Measurements from ENCODE around the gene NNMT. TPM values are rescaled to one million over a fixed set of nuclear protein-coding genes. Genes with fewer than 3 reads are reported as not detected.

The NNMT gene
- total and polyA plus RNA-seq, 2 donors (not counting 1 experiment from before 2014, with no cell fraction given) = 156 to 639 TPM

GRCh38 chr11:114290503-114291235 lies 5.5 kb upstream of the NNMT start:
- Histone ChIP-seq H3K79me2 (ENCODE audit: control insufficient read depth, insufficient read depth, low read length) (no peaks in the 10 kb centered on the region), H3K27me3 (ENCODE audit: control insufficient read depth, insufficient read depth, low read length) (no peaks in the 10 kb centered on the region), H3K9me3 (ENCODE audit: control insufficient read depth, insufficient read depth, low read depth, low read length) (no peaks in the 10 kb centered on the region), H3K4me3 (replicated peaks in 1 of 4; ENCODE audit: control extremely low read depth in 1 of 4, insufficient read depth in 1 of 4, low read depth in 3 of 4, low read length in 4 of 4) (peak overlapping the region in 1 of 4 experiments; percentile 41), H4K20me1 (ENCODE audit: control insufficient read depth, extremely low read depth, insufficient read depth, low read length) (no peaks in the 10 kb centered on the region), H3K9ac (ENCODE audit: insufficient read depth, low read length) (no peak overlapping the region), H3K27ac (ENCODE audit: insufficient read depth, low read length) (peak overlapping the region; percentile 53), H3K4me1 (ENCODE audit: control insufficient read depth, extremely low read depth, insufficient read depth, low read length) (peaks cover 10% of the 10 kb centered on the region), H2AFZ (ENCODE audit: low read length) (no peak overlapping the region), H3K36me3 (ENCODE audit: control insufficient read depth, insufficient read depth, low read length) (no peaks in the 10 kb centered on the region), H3K4me2 (ENCODE audit: extremely low read depth, insufficient read depth, low read length) (peak overlapping the region; percentile 60)
- TF ChIP-seq CTCF (conservative IDR thresholded peaks at IDR 0.05 in 1 of 2, IDR thresholded peaks at IDR 0.05 in 1 of 2; ENCODE audit: low read depth in 1 of 2, low read length in 2 of 2) (no peak), EZH2 (IDR thresholded peaks at IDR 0.05; ENCODE audit: low read length, missing control alignments) (no peak)
- DNase-seq (ENCODE audit: low read depth in 2 of 2) = peak in 1 of 2 donors; percentile 85

GRCh38 chr11:114291381-114291780 lies 4.8 kb upstream of the NNMT start:
- no peaks in the 10 kb centered on the region for H3K36me3 ChIP-seq (ENCODE audit: control insufficient read depth, insufficient read depth, low read length)
- peak overlapping the region in 3 of 4 experiments; percentile 19 to 46 (median 41) for H3K4me3 ChIP-seq (replicated peaks in 1 of 4; ENCODE audit: control extremely low read depth in 1 of 4, insufficient read depth in 1 of 4, low read depth in 3 of 4, low read length in 4 of 4)
- H3K27me3 ChIP-seq (ENCODE audit: control insufficient read depth, insufficient read depth, low read length) = no peaks in the 10 kb centered on the region
- no peak overlapping the region for H2AFZ ChIP-seq (ENCODE audit: low read length)
- no peaks in the 10 kb centered on the region for H3K79me2 ChIP-seq (ENCODE audit: control insufficient read depth, insufficient read depth, low read length)
- peak overlapping the region; percentile 75 for H3K4me2 ChIP-seq (ENCODE audit: extremely low read depth, insufficient read depth, low read length)
- H3K9ac ChIP-seq (ENCODE audit: insufficient read depth, low read length) = peak overlapping the region; percentile 11
- H3K27ac ChIP-seq (ENCODE audit: insufficient read depth, low read length) = peak overlapping the region; percentile 53
- no peaks in the 10 kb centered on the region for H4K20me1 ChIP-seq (ENCODE audit: control insufficient read depth, extremely low read depth, insufficient read depth, low read length)
- H3K4me1 ChIP-seq (ENCODE audit: control insufficient read depth, extremely low read depth, insufficient read depth, low read length) = peaks cover 10% of the 10 kb centered on the region
- TF ChIP-seq CTCF (conservative IDR thresholded peaks at IDR 0.05 in 1 of 2, IDR thresholded peaks at IDR 0.05 in 1 of 2; ENCODE audit: low read depth in 1 of 2, low read length in 2 of 2) = no peak
- TF ChIP-seq EZH2 (IDR thresholded peaks at IDR 0.05; ENCODE audit: low read length, missing control alignments) = no peak
- DNase-seq (ENCODE audit: low read depth in 2 of 2) = peak in 1 of 2 donors; percentile 95
- H3K9me3 ChIP-seq (ENCODE audit: control insufficient read depth, insufficient read depth, low read depth, low read length) = no peaks in the 10 kb centered on the region

DNA sequence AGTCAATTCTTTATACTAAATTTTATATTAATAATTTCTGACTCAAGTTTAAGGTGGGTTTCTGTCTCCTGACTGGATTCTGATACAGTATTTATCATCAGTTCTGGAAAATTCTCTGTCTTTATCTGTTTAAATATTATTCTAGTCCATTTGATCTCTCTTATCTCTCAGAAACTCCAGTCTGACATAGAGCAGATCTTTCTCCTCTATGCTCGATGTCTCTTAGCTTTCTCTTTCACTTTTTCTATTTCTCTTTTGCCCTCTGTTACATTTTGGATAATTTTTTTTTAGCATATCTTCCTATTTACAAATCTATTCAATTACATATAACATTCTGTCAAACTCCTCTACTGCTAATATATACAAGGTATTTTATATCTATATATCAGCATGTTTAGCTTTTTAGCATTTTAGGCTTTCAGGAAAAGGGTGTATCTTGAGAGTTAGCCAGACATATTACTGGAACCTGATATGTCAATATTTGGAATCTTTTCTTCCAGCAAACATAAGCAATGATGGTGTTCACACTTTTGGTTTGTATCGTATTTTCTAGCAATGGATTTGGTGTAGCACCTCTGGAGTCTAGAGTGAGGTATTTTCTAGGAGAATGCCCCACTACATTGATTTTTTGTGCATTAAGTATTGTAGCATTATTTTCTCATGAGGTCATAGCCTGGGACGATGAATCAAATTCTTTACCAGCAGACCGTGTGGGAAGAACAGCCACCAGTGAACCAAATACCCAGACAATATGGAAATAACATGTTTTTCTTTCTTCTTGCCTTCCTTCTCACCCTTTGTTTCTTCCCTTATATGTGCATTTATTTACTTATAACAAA lies 4.1 kb upstream of the NNMT start:
- H4K20me1 ChIP-seq (ENCODE audit: control insufficient read depth, extremely low read depth, insufficient read depth, low read length) = no peaks in the 10 kb centered on the region

More for the DNA sequence above, 4.1 kb upstream of the NNMT start:
- TF ChIP-seq CTCF (conservative IDR thresholded peaks at IDR 0.05 in 1 of 2, IDR thresholded peaks at IDR 0.05 in 1 of 2; ENCODE audit: low read depth in 1 of 2, low read length in 2 of 2) = no peak
- no peak for TF ChIP-seq EZH2 (IDR thresholded peaks at IDR 0.05; ENCODE audit: low read length, missing control alignments)
- H3K27me3 ChIP-seq (ENCODE audit: control insufficient read depth, insufficient read depth, low read length) = no peaks in the 10 kb centered on the region
- H3K4me3 ChIP-seq (replicated peaks in 1 of 4; ENCODE audit: control extremely low read depth in 1 of 4, insufficient read depth in 1 of 4, low read depth in 3 of 4, low read length in 4 of 4) = peak overlapping the region in 3 of 4 experiments; percentile 20 to 46 (median 41)
- no peak overlapping the region for H2AFZ ChIP-seq (ENCODE audit: low read length)
- no peaks in the 10 kb centered on the region for H3K79me2 ChIP-seq (ENCODE audit: control insufficient read depth, insufficient read depth, low read length)
- peaks cover 10% of the 10 kb centered on the region for H3K4me1 ChIP-seq (ENCODE audit: control insufficient read depth, extremely low read depth, insufficient read depth, low read length)
- H3K27ac ChIP-seq (ENCODE audit: insufficient read depth, low read length) = peak overlapping the region; percentile 53
- H3K9ac ChIP-seq (ENCODE audit: insufficient read depth, low read length) = peak overlapping the region; percentile 11
- DNase-seq (ENCODE audit: low read depth in 2 of 2) = peak; percentile 71 to 95
- no peaks in the 10 kb centered on the region for H3K36me3 ChIP-seq (ENCODE audit: control insufficient read depth, insufficient read depth, low read length)
- H3K4me2 ChIP-seq (ENCODE audit: extremely low read depth, insufficient read depth, low read length) = peak overlapping the region; percentile 75
- no peaks in the 10 kb centered on the region for H3K9me3 ChIP-seq (ENCODE audit: control insufficient read depth, insufficient read depth, low read depth, low read length)
